NCI-H2196 (cell line): ENCODE measurements around the gene AGR3.

Experiments
- DNase-seq: peaks from one replicate; lab custom pipeline; 2025; ENCODE audit not compliant: unreplicated experiment; lab: John Stamatoyannopoulos, UW

Gene AGR3

GRCh38 chr7:16838386-16838785, 43.4 kb downstream of the AGR3 start:
- DNase-seq = no peak

- DNase-seq = no peak
Observed at GRCh38 chr7:16836481-16836880, 45.3 kb downstream of the AGR3 start.

- DNase-seq = no peak
Observed at GRCh38 chr7:16833373-16833772, 48.4 kb downstream of the AGR3 start.

GRCh38 chr7:16826060-16826459, 55.7 kb downstream of the AGR3 start:
- DNase-seq = no peak

GRCh38 chr7:16822029-16822428, 59.8 kb downstream of the AGR3 start:
- no peak for DNase-seq

GRCh38 chr7:16818732-16819131, 63.1 kb downstream of the AGR3 start:
- DNase-seq = no peak

- DNase-seq = no peak
Observed at GRCh38 chr7:16817536-16817935, 64.2 kb downstream of the AGR3 start.

- DNase-seq = no peak
Observed at GRCh38 chr7:16816824-16817223, 65.0 kb downstream of the AGR3 start.

GRCh38 chr7:16815001-16815400, 66.8 kb downstream of the AGR3 start:
- DNase-seq = no peak

- DNase-seq = no peak
Observed at GRCh38 chr7:16813232-16813616, 68.6 kb downstream of the AGR3 start.

GRCh38 chr7:16812542-16813231, 69.1 kb downstream of the AGR3 start:
- DNase-seq = no peak

GRCh38 chr7:16811551-16811950, 70.2 kb downstream of the AGR3 start:
- DNase-seq = no peak

- DNase-seq = no peak
Observed at GRCh38 chr7:16810573-16810972, 71.2 kb downstream of the AGR3 start.

GRCh38 chr7:16810112-16810511, 71.7 kb downstream of the AGR3 start:
- DNase-seq = no peak
